Stimulated activated naive CD8-positive, alpha-beta T cell treated with anti-CD3 and anti-CD28 coated beads, Interleukin-15, Interleukin-2, amounts not matched to agents 100 U/mL and 50 U/mL, for 24 hours (primary cell): ENCODE measurements around the gene DNASE1L1.

Experiments
- ATAC-seq: fragments of 150-1000 bp; cut with Tn5 transposase; one replicate; pipeline ENCODE4 v1.10.0; 2021
- DNase-seq: peaks from one replicate; pipeline ENCODE4 v3.0.0; 2021

The DNASE1L1 gene

GRCh38 chrX:154382483-154383069 lies 26.5 kb downstream of the DNASE1L1 start:
- no peak for ATAC-seq
- DNase-seq = no peak

- DNase-seq (no peak), ATAC-seq (no peak)
These were observed 27.8 kb downstream of the DNASE1L1 start for GRCh38 chrX:154381271-154381670.

- no peak for ATAC-seq
- no peak for DNase-seq
These were observed 28.3 kb downstream of the DNASE1L1 start for GRCh38 chrX:154380787-154381186.

- DNase-seq (no peak), ATAC-seq (no peak)
These were observed 28.9 kb downstream of the DNASE1L1 start for GRCh38 chrX:154380153-154380552.

- no peak for ATAC-seq
These were observed 29.5 kb downstream of the DNASE1L1 start for GRCh38 chrX:154379569-154379951.

GRCh38 chrX:154378799-154379568 lies 30.1 kb downstream of the DNASE1L1 start, which contains the start of gene EMD:
TSS of gene EMD (plus strand) at chrX:154379295. CDS start at chrX:154379485, 190 bp downstream.
- DNase-seq = peak; percentile 94

More at GRCh38 chrX:154379569-154379951, 29.5 kb downstream of the DNASE1L1 start:
- DNase-seq = no peak

GRCh38 chrX:154378059-154378798 lies 30.8 kb downstream of the DNASE1L1 start:
- ATAC-seq (peak; percentile 1), DNase-seq (peak; percentile 93)

More at GRCh38 chrX:154378799-154379568, 30.1 kb downstream of the DNASE1L1 start, which contains the start of gene EMD:
- ATAC-seq = peak; percentile 89

- ATAC-seq = no peak
- no peak for DNase-seq
These were observed 32.3 kb downstream of the DNASE1L1 start for GRCh38 chrX:154376774-154377173.

GRCh38 chrX:154375156-154375504 lies 33.9 kb downstream of the DNASE1L1 start:
- DNase-seq (no peak), ATAC-seq (no peak)

- DNase-seq = peak; percentile 53
- no peak for ATAC-seq
These were observed 34.5 kb downstream of the DNASE1L1 start, which contains the start of gene FLNA for GRCh38 chrX:154374313-154375155. TSS of gene FLNA (minus strand) at chrX:154374634. CDS start at chrX:154371245, 3,389 bp downstream.

- DNase-seq (peak; percentile 30), ATAC-seq (no peak)
These were observed 35.4 kb downstream of the DNASE1L1 start for GRCh38 chrX:154373340-154374306.

GRCh38 chrX:154372612-154373022 lies 36.4 kb downstream of the DNASE1L1 start:
- ATAC-seq = no peak
- peak; percentile 55 for DNase-seq

- DNase-seq (no peak), ATAC-seq (peak; percentile 1)
These were observed 37.2 kb downstream of the DNASE1L1 start for GRCh38 chrX:154371789-154372300.

GRCh38 chrX:154371017-154371788 lies 37.9 kb downstream of the DNASE1L1 start:
- DNase-seq (peak; percentile 92), ATAC-seq (peak; percentile 55)

- no peak for ATAC-seq
- DNase-seq = peak; percentile 18
These were observed 38.6 kb downstream of the DNASE1L1 start for GRCh38 chrX:154370300-154371016.

GRCh38 chrX:154369449-154370299 lies 39.4 kb downstream of the DNASE1L1 start:
- peak; percentile 76 for DNase-seq
- peak; percentile 7 for ATAC-seq

- DNase-seq (peak; percentile 93), ATAC-seq (peak; percentile 64)
These were observed 40.2 kb downstream of the DNASE1L1 start for GRCh38 chrX:154368630-154369448.
